WTC11 (cell line): Measurements from ENCODE around the gene CTDNEP1.

Experiments
- NFYB ChIP-seq: sonication (generic); formaldehyde crosslinking; conservative IDR thresholded peaks from 2 replicates; pipeline ENCODE4 v1.8.0; 2022; ENCODE audit warnings: low read depth, missing genetic modification reagents
- TF ChIP-seq, protein P1 (sequence below): fragments of 200-600 bp; IDR thresholded peaks from 2 replicates; pipeline ENCODE4 v1.8.0; 2022; ENCODE audit warnings: antibody characterized with exemption

DNA sequence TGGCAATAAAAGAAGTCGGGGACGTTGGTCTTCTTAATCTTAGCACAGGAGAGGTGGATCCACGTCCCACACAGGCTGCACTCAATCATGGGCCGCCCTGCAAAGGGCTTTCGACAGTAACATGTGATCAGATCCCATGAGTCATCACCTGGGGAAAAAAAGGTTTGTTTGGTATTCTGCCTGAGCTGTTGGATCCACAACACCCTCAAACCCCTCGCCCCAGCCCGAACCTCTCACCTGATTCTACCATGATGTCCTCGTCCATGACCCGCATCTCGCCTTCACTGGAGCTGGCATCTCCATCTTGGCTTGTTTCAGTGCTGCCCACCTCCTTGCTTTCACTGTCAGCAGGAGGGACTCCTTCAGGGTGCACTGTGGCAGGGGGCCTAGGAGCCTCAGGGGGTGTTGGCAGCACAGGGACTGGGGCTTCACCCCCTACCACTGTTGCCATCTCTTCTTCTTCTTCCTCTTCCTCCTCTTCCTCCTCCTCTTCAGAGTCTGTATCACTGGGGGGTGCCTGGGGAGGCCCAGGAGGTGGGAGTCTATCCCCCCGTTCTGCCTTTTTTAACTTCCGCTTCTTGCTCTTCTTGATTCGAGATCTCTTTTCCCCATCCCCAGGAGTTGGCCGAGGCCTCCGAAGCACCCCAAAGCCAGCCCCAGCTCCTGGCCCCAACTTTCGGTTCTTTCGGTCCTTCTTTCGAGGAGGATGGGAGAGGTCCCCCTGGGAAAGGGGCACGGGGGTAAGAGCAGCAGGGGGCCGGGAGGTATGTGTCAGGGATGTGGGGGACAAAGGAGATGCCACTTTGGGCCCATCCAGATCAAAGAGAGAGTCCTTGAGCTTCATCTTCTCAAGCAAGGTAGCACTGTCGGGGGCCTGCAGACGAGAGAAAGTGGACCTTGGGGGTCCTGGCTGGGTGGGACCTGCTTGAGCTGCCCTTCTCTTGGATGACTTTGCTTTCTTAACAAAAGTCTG lies 15.6 kb downstream of the CTDNEP1 start:
- no peak for TF ChIP-seq NFYB
- TF ChIP-seq, protein P1, sequence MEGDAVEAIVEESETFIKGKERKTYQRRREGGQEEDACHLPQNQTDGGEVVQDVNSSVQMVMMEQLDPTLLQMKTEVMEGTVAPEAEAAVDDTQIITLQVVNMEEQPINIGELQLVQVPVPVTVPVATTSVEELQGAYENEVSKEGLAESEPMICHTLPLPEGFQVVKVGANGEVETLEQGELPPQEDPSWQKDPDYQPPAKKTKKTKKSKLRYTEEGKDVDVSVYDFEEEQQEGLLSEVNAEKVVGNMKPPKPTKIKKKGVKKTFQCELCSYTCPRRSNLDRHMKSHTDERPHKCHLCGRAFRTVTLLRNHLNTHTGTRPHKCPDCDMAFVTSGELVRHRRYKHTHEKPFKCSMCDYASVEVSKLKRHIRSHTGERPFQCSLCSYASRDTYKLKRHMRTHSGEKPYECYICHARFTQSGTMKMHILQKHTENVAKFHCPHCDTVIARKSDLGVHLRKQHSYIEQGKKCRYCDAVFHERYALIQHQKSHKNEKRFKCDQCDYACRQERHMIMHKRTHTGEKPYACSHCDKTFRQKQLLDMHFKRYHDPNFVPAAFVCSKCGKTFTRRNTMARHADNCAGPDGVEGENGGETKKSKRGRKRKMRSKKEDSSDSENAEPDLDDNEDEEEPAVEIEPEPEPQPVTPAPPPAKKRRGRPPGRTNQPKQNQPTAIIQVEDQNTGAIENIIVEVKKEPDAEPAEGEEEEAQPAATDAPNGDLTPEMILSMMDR = no peak
